ENCODE measurements around the gene NCBP3.
A peak's percentile ranks its signal among the peaks of the same experiment; 100 is the strongest.
"Not testable (repeated sequence)": the region's sequence is repeated elsewhere in the genome, so short reads cannot be mapped to it uniquely, and the experiment has no call there.

Gene NCBP3

GRCh38 chr17:3846437-3847164 lies 555 bp upstream of the NCBP3 start:
- DNase-seq = no peak

- no peak for DNase-seq
Measured at GRCh38 chr17:3845291-3845620, 790 bp downstream of the NCBP3 start.

GRCh38 chr17:3844556-3844955 lies 1.5 kb downstream of the NCBP3 start:
- DNase-seq = not testable (repeated sequence)

- DNase-seq = peak; percentile 11
Measured at GRCh38 chr17:3843935-3844516, 2.0 kb downstream of the NCBP3 start.

GRCh38 chr17:3838206-3838605 lies 7.8 kb downstream of the NCBP3 start:
- no peak for DNase-seq

GRCh38 chr17:3836551-3836950 lies 9.5 kb downstream of the NCBP3 start:
- no peak for DNase-seq

- DNase-seq = no peak
Measured at GRCh38 chr17:3835410-3836229, 10.4 kb downstream of the NCBP3 start.

- DNase-seq = no peak
Measured at GRCh38 chr17:3834811-3835210, 11.2 kb downstream of the NCBP3 start.

- no peak for DNase-seq
Measured at GRCh38 chr17:3828852-3829232, 17.2 kb downstream of the NCBP3 start.

- DNase-seq = no peak
Measured at GRCh38 chr17:3828151-3828851, 17.7 kb downstream of the NCBP3 start.

- peak; percentile 27 for DNase-seq
Measured at GRCh38 chr17:3827124-3827773, 18.8 kb downstream of the NCBP3 start.

GRCh38 chr17:3826191-3826590 lies 19.9 kb downstream of the NCBP3 start:
- DNase-seq = no peak

- DNase-seq = no peak
Measured at GRCh38 chr17:3821101-3821500, 24.9 kb downstream of the NCBP3 start.

GRCh38 chr17:3818786-3819185 lies 27.3 kb downstream of the NCBP3 start:
- DNase-seq = no peak

- no peak for DNase-seq
Measured at GRCh38 chr17:3817851-3818605, 28.0 kb downstream of the NCBP3 start.

- DNase-seq = no peak
Measured at GRCh38 chr17:3815925-3816324, 30.1 kb downstream of the NCBP3 start.

- no peak for DNase-seq
Measured at GRCh38 chr17:3815122-3815521, 30.9 kb downstream of the NCBP3 start.

GRCh38 chr17:3814361-3814760 lies 31.7 kb downstream of the NCBP3 start:
- DNase-seq = no peak

- no peak for DNase-seq
Measured at GRCh38 chr17:3813171-3813570, 32.9 kb downstream of the NCBP3 start.

- no peak for DNase-seq
Measured at GRCh38 chr17:3812771-3813170, 33.3 kb downstream of the NCBP3 start.

GRCh38 chr17:3812284-3812683 lies 33.8 kb downstream of the NCBP3 start:
- no peak for DNase-seq

GRCh38 chr17:3810019-3810418 lies 36.0 kb downstream of the NCBP3 start:
- DNase-seq = no peak
